Caco-2 (cell line): ENCODE measurements around the gene PLCH1. TPM values are rescaled to one million over a fixed set of nuclear protein-coding genes. Genes with fewer than 3 reads are reported as not detected.

Experiments
- BruUV-seq: library from RNA; stranded (reverse); fragments of 400-500 nt; replicated peaks from 2 replicates; lab custom pipeline; 2021; lab: Mats Ljungman, UMichigan
- CTCF ChIA-PET: fragments of 300-600 bp; sonication (Branson Sonifier 250); formaldehyde crosslinking; loops from one replicate; lab custom pipeline; 2022; ENCODE audit warnings: antibody characterized with exemption; lab: Charles Lee
- POLR2A ChIA-PET: fragments of 300-600 bp; sonication (Branson Sonifier 250); formaldehyde crosslinking; loops from one replicate; lab custom pipeline; 2022; ENCODE audit warnings: antibody characterized with exemption; lab: Charles Lee
- DNase-seq, 2 experiments: peaks; one replicate each; pipeline versions ENCODE4 v3.0.0 to v3.0.0-alpha.2; 2020 to 2022
- H3K27me3 ChIP-seq: replicated peaks from 2 replicates; pipeline ENCODE4 v1.6.0; 2011; ENCODE audit warnings: low read length; ENCODE audit not compliant: control insufficient read depth, insufficient read depth
- H3K36me3 ChIP-seq: 2 replicates; pipeline ENCODE4 v1.5.1; 2011; ENCODE audit warnings: low read length; ENCODE audit not compliant: control insufficient read depth, insufficient read depth
- H3K4me1 ChIP-seq: fragments of 250-450 bp; sonication (Bioruptor Pico); 2 replicates; pipeline ENCODE4 v1.5.1; 2020; ENCODE audit warnings: mild to moderate bottlenecking
- H3K4me3 ChIP-seq: 2 replicates; pipeline ENCODE4 v1.5.1; 2011; ENCODE audit warnings: low read depth, mild to moderate bottlenecking, control low read depth, low read length
- H3K9me3 ChIP-seq: fragments of 250-450 bp; sonication (Bioruptor Pico); 2 replicates; pipeline ENCODE4 v1.5.1; 2020; ENCODE audit warnings: mild to moderate bottlenecking, moderate library complexity
- H3K27ac Mint-ChIP-seq: one replicate; pipeline ENCODE4 v1.8.0; 2022; ENCODE audit warnings: mixed read lengths; ENCODE audit not compliant: unreplicated experiment
- H3K27me3 Mint-ChIP-seq: one replicate; pipeline ENCODE4 v1.8.0; 2022; ENCODE audit warnings: mixed read lengths; ENCODE audit not compliant: insufficient read depth, unreplicated experiment
- H3K36me3 Mint-ChIP-seq: one replicate; pipeline ENCODE4 v1.8.0; 2022; ENCODE audit warnings: mild to moderate bottlenecking, mixed read lengths; ENCODE audit not compliant: insufficient read depth, unreplicated experiment
- H3K4me1 Mint-ChIP-seq: one replicate; pipeline ENCODE4 v1.8.0; 2022; ENCODE audit warnings: low read depth, mixed read lengths; ENCODE audit not compliant: unreplicated experiment
- H3K4me3 Mint-ChIP-seq: one replicate; pipeline ENCODE4 v1.8.0; 2022; ENCODE audit warnings: mild to moderate bottlenecking, moderate library complexity, mixed read lengths; ENCODE audit not compliant: unreplicated experiment
- H3K9me3 Mint-ChIP-seq: one replicate; pipeline ENCODE4 v1.8.0; 2022; ENCODE audit warnings: mixed read lengths; ENCODE audit not compliant: unreplicated experiment
- intact Hi-C: fragments of 100-400 bp; cut with micrococcal nuclease; formaldehyde crosslinking; loops from one replicate; pipeline ENCODE4 v1.10.0; 2022; ENCODE audit not compliant: unreplicated experiment
- total RNA-seq: library from RNA; stranded (reverse); gene quantifications from 2 replicates; pipeline ENCODE4 v1.2.3, GENCODE V29; 2022
- TF ChIP-seq, protein P1 (sequence below), 2 experiments: fragments of 200-600 bp in 1 of 2; IDR thresholded peaks; 1 replicate in 1 of 2; 2 replicates in 1 of 2; pipeline versions ENCODE4 v1.5.1 to v1.8.0; 2011 to 2022; ENCODE audit warnings: antibody characterized with exemption in 1 of 2, control low read depth in 1 of 2, inconsistent platforms in 1 of 2, low read depth in 1 of 2, low read length in 1 of 2, mild to moderate bottlenecking in 1 of 2, moderate library complexity in 1 of 2; ENCODE audit not compliant: insufficient read depth in 1 of 2, severe bottlenecking in 1 of 2, unreplicated experiment in 1 of 2

The PLCH1 gene
- total RNA-seq, 1 experiment from 2014 or later = 3.1 TPM

DNA sequence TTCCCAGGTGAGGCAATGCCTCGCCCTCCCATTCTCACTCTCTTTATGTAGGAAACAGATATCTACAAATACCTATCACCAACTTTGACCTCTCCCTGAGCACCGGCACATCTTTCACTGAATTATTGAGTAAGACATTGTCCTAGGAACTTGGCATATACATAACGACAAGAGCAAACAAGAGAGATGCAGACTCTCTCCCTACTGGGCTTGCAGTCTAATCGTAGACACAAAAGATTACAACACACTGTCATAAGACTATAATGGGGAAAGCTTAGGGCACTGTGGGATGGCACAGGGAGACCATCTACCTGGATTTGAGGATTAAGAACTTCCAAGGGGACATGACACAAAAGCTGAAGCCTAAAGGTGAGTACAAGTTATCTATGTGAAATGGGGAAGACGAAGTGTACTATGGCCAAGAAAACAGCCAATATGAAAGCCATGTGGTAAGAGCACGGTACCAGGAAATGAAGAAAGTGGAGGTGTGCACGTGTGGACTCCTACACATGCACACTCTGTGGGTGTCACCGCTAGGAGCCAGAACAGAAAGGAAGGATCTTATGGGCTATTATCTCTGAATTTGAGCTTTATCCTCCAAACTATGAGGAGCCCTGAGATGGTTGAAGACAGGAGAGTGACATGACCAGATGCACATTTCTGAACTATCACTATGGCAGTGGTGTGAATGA lies 232.6 kb downstream of the PLCH1 start:
- intact Hi-C loops = no loop called here
- no peaks in the 10 kb centered on the region for H3K27me3 Mint-ChIP-seq
- H3K4me3 Mint-ChIP-seq = no peak overlapping the region
- no peaks in the 10 kb centered on the region for H3K4me1 ChIP-seq
- no TSS peak for BruUV-seq
- ChIA-PET CTCF (no interaction called here), POLR2A (no interaction called here)
- DNase-seq = no peak
- H3K27me3 ChIP-seq = no peaks in the 10 kb centered on the region
- peaks cover 13% of the 10 kb centered on the region for H3K9me3 Mint-ChIP-seq
- no peak overlapping the region for H3K4me3 ChIP-seq
- peaks cover 6% of the 10 kb centered on the region for H3K4me1 Mint-ChIP-seq
- no peaks in the 10 kb centered on the region for H3K9me3 ChIP-seq
- H3K36me3 Mint-ChIP-seq = no peaks in the 10 kb centered on the region
- no peak overlapping the region for H3K27ac Mint-ChIP-seq
- no peaks in the 10 kb centered on the region for H3K36me3 ChIP-seq
- TF ChIP-seq, protein P1, sequence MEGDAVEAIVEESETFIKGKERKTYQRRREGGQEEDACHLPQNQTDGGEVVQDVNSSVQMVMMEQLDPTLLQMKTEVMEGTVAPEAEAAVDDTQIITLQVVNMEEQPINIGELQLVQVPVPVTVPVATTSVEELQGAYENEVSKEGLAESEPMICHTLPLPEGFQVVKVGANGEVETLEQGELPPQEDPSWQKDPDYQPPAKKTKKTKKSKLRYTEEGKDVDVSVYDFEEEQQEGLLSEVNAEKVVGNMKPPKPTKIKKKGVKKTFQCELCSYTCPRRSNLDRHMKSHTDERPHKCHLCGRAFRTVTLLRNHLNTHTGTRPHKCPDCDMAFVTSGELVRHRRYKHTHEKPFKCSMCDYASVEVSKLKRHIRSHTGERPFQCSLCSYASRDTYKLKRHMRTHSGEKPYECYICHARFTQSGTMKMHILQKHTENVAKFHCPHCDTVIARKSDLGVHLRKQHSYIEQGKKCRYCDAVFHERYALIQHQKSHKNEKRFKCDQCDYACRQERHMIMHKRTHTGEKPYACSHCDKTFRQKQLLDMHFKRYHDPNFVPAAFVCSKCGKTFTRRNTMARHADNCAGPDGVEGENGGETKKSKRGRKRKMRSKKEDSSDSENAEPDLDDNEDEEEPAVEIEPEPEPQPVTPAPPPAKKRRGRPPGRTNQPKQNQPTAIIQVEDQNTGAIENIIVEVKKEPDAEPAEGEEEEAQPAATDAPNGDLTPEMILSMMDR (IDR thresholded peaks at IDR 0.05; ENCODE audit: insufficient read depth in 1 of 2, low read depth in 1 of 2, low read length in 1 of 2, severe bottlenecking in 1 of 2, unreplicated experiment in 1 of 2) = no peak

DNA sequence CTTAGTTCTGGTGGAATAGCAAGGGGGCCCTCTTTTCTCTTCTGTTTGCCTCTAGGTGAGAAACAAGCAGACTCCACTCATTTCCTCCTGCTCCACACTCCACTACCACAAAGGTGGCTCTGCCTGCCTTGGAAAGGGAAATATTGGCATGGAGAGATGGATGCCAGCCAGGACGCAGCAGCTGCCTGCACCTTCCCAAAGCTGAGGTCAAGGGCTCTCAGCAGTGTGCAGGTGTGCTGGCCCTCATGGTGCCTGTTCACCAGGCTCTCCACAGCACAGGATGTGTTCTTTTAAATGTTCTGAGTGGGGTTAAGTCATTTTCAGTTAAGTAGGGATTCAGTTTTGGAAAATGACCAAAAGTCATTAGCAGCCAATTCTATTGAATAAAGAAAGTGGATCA lies 240.2 kb downstream of the PLCH1 start:
- H3K27me3 Mint-ChIP-seq = no peaks in the 10 kb centered on the region
- CTCF ChIA-PET = no interaction called here
- no TSS peak for BruUV-seq

DNA sequence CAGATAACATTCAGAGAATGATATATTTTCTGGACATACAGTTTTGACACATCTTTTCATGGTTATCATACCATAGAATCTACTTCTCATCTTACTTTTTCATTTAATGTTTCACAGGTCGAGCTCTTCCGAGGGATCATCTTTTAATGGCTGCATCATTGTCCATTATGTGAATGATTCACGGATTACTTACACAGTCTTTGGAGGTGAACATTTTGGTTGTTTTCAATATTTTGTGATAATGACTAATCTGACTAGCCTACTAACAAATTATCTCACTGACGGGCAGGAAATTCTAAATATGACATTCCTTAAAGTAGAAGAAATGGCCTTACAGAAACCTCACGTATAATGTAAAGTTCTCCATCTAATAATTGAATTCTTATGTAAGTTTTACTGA lies 242.2 kb downstream of the PLCH1 start:
- no peaks in the 10 kb centered on the region for H3K4me1 Mint-ChIP-seq
- H3K9me3 Mint-ChIP-seq = no peaks in the 10 kb centered on the region
- no peaks in the 10 kb centered on the region for H3K27me3 Mint-ChIP-seq
- no peak for DNase-seq
- H3K27ac Mint-ChIP-seq = no peak overlapping the region
- ChIA-PET CTCF (no interaction called here), POLR2A (no interaction called here)
- Histone ChIP-seq H3K4me1 (no peaks in the 10 kb centered on the region), H3K9me3 (no peaks in the 10 kb centered on the region), H3K36me3 (no peaks in the 10 kb centered on the region), H3K27me3 (no peaks in the 10 kb centered on the region), H3K4me3 (no peak overlapping the region)
- TF ChIP-seq, protein P1 (IDR thresholded peaks at IDR 0.05; ENCODE audit: insufficient read depth in 1 of 2, low read depth in 1 of 2, low read length in 1 of 2, severe bottlenecking in 1 of 2, unreplicated experiment in 1 of 2) = no peak
- no peaks in the 10 kb centered on the region for H3K36me3 Mint-ChIP-seq
- no TSS peak for BruUV-seq
- intact Hi-C loops = no loop called here
- H3K4me3 Mint-ChIP-seq = no peak overlapping the region

More for the DNA sequence above, 240.2 kb downstream of the PLCH1 start:
- H3K9me3 Mint-ChIP-seq = no peaks in the 10 kb centered on the region
- H3K27me3 ChIP-seq = no peaks in the 10 kb centered on the region
- H3K4me3 ChIP-seq = no peak overlapping the region
- no peaks in the 10 kb centered on the region for H3K4me1 ChIP-seq
- no peak overlapping the region for H3K4me3 Mint-ChIP-seq
- no peaks in the 10 kb centered on the region for H3K4me1 Mint-ChIP-seq
- no peaks in the 10 kb centered on the region for H3K9me3 ChIP-seq
- no peak overlapping the region for H3K27ac Mint-ChIP-seq
- intact Hi-C loops = no loop called here
- H3K36me3 ChIP-seq = no peaks in the 10 kb centered on the region
- DNase-seq = no peak
- no peaks in the 10 kb centered on the region for H3K36me3 Mint-ChIP-seq
- TF ChIP-seq, protein P1 (IDR thresholded peaks at IDR 0.05; ENCODE audit: insufficient read depth in 1 of 2, low read depth in 1 of 2, low read length in 1 of 2, severe bottlenecking in 1 of 2, unreplicated experiment in 1 of 2) = no peak
- POLR2A ChIA-PET = no interaction called here
